AG08396 (cell line): Measurements from ENCODE around the gene SCYGR2.

ENCODE experiments used
- DNase-seq: peaks from one replicate; pipeline ENCODE4 v3.0.0; 2012; ENCODE audit warnings: low spot score, mixed read lengths

Gene SCYGR2

DNA sequence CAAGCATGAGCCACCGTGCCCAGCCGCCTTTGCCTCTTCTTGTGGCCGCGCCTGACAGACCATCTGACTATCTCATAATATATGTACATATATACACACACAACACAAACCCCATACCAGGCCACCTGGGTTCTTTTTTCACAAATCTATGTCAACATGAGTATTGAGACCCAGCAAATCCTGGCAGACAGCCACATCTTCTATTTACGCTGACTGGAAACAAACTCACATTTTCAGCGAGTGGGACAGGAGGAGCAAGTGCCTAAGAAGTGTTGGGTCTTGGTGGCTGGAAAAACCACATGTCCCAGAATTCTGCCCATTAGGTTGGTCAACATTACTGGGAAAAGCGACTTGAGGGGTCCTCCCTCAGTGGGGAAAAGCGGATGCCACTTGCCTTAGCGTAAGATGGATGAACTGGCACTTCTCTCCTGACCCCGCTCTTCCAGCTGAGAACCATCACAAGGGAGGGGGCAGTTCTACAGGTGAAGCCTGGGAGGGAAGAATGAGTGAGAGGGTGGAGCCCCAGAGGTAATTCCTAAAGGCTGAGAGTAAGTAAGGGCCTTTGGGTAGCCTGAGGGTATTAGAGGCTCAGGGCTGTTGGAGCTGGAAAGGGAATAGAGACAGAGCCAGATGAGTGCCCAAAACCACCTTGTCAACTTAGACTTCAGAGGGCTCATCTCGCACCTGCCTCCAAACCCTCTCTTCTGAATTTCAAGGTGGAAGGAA lies 14.0 kb downstream of the SCYGR2 start:
- no peak for DNase-seq

- DNase-seq: no peak
Observed at GRCh38 chr2:227613272-227613660, 14.6 kb downstream of the SCYGR2 start.

DNA sequence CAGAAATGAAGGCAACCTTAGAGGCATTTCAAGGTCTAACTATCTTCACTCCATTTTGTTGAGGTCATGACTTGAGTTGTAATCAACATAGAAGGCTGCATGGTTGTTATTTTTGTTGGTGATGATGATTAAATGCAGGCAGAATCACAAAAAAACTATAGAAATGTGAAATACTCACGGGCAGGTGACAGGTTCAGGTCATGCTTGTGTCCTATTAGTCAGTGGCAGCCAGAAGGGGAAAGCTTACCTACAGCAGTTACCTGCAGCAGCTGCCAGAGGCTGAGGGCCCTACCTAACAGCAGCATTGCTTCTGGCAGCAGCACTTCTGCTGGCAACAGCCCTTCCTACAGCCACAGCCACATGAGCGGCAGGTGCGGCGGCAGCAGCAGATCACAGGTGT lies 15.6 kb downstream of the SCYGR2 start:
- DNase-seq: no peak

GRCh38 chr2:227614740-227615139 lies 16.0 kb downstream of the SCYGR2 start, which contains the start of gene SCYGR3:
Gene SCYGR3, minus strand, starts transcription at chr2:227614840. Its CDS starts 0 bp downstream, at chr2:227614840.
- no peak for DNase-seq

DNA sequence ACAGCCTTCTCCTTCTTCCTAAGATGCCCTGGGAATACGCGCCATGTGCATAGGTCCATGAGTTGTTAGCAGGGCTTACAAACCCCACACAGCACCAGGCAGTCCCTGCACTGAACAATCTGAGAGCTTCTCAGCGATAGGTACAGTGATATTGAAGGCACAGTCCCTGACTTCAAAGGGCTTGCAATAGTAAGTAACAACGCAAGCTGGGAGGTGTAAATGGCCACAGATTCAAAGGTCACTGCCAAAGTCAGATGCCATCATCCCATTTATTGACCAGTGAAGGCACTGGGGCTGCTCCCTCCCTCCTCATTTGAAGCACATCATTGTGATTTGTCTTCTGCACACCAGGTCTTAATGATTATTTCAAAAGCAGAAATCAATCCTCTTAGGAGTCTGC lies 16.5 kb downstream of the SCYGR2 start:
- DNase-seq: no peak

DNA sequence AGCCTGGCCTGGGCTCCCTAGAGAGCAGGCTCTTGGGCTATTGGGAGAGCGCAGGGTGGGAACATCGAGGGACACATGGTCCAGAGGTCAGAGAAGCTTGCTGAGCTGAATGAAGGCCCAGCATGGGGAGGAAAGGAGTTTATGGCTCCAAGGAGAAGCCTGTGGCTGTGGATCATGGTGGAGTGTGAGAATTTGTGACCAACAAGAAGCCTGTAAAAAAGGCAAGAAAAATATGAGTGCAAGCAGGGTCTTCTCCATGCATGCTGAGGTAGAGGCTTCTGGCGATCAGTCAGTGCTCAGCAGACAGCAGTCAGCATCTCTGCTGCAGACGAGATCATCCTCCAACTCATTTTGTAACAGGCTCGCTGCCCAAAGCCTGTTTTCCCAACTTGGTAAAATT lies 17.2 kb downstream of the SCYGR2 start:
- no peak for DNase-seq

DNA sequence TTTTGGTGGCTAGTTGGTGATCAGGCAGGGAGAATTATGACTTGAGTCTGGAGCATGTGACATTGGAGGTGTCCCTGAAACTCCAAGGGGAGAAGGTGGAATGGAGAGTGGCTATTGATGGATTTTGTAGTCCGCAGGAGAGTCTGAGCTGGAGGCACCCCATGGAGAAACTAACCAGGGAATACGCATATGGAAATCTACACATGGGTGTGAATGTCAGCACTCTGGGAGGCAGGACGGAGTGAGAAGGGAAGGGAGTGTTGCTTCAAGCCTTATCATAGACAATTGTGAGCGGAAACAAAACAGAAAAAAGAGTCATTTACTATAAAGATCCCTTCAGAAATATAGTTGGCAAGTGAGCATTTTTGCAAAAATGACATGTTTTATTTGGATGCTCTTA lies 17.9 kb downstream of the SCYGR2 start:
- DNase-seq: no peak

- DNase-seq: no peak
Observed at GRCh38 chr2:227617316-227618230, 18.9 kb downstream of the SCYGR2 start, which contains the start of gene SCYGR4. Gene SCYGR4, plus strand, starts transcription at chr2:227617498. Its CDS starts 0 bp downstream, at chr2:227617498.

DNA sequence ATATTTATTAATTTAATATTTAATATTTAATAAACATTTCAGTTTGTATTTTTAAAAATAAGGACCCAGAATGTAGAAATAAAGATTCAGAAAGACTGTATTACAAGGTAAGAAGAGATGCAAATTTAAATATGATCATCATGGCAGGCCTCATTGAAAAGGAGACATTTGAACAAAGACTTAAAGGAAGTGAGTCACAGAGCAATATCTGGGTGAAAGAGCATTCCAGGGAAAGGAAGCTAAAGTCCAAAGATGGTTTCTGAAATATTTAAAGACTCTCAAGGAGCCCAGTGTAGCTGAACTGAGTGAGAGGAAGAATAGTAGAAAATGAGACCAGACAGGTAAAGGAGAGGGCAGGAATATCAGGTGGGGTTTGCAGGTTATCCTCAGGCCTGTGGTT lies 24.5 kb downstream of the SCYGR2 start:
- DNase-seq: no peak

DNA sequence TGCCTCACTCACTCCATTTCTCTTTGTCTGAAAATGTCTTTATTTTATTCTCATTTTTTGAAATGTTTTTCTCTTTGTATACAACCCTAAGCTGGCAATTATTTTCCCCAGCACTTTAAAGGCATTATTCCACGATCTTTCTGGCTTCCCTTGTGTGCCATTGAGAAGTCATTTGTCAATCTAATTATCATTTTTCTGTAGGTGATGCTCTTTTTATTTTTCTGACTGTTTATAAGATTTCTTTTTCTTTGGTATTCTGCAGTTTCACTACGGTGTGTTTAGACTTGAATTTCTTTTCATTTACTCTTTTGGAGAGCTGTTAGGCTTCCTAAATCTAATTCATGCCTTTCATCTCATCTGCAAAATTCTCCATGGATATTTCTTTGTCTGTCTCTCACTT lies 26.7 kb downstream of the SCYGR2 start:
- DNase-seq: no peak

GRCh38 chr2:227626580-227627151 lies 28.0 kb downstream of the SCYGR2 start:
- no peak for DNase-seq

DNA sequence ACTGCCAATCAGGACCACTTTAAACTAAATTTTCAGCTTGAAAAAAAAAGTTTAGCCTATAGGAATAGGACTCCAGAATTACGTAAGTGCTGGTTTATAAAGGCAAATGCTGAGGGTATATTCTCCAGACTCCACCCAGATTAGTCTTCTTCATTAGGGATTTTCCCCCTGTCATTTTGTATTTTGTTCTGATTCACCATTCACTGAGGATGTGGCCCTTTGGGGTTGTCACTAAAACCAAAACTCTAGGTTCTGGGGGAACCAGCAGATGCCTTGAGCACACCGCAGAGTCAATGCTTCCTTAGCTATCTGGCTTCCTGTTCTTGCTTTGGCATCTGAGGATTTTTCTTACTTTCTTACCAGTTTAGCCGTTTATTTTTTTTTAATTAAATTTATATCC lies 29.1 kb downstream of the SCYGR2 start:
- no peak for DNase-seq

DNA sequence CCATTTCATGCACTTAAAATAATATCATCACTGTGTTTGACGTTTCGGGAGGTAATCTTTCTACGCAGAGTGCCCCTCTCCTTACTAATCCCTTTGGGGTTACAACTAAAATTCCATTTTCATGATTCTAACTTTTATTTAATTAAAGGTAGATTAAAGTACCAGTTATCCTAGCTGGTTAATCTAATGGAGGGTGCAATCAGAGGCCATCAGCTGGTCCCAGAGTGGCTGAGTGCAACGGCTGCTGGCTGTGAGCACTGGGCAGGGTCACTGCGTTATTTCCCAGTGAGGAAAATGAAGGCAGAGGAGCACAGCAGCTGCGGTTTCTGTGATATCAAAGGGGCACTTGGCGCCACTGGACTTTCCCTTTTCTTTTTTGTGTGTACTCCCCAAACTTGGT lies 30.7 kb downstream of the SCYGR2 start:
- no peak for DNase-seq

GRCh38 chr2:227630322-227630721 lies 31.6 kb downstream of the SCYGR2 start:
- no peak for DNase-seq

DNA sequence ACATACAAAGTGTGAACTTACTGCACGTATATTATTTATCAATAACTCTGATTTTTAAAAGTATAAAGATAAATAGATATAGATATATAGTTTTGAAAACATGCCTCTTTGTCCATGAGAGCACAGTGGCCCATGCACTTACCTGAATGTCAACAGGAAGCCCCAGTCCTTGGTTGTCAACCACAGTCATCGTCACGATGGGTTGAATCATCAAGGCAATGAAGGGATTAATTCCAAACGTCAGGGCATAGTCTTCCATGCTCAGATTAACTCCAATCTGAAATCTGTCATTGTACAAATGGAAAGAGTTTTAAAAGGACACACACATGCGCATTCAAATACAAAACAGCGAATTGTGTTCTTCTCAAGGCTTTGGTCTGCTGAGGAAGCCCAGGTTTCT lies 34.1 kb downstream of the SCYGR2 start:
- DNase-seq: no peak

DNA sequence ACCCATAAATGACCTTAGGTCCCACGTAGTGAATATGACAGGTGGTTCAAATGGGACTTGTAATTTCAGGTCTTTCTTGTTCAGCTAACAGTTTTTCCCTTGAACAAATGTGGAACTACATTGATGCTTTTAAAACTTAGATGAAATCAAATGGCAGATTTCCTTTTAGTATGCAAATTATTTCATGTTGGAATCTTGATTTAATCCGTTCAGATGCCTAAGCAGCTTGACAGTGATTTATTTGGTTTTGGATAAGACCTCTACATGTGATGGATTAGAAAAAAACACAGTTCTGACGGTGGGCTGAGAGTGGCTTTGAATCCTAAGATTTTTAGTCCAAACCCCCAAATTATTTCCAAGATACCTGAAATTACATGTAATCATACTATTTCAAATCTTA lies 35.5 kb downstream of the SCYGR2 start:
- DNase-seq: no peak

GRCh38 chr2:227642656-227643055 lies 44.0 kb downstream of the SCYGR2 start:
- no peak for DNase-seq

GRCh38 chr2:227643990-227644551 lies 45.4 kb downstream of the SCYGR2 start:
- DNase-seq: no peak
